ENCODE results near the gene TNS1. TPM values are rescaled to one million over a fixed set of nuclear protein-coding genes. Genes with fewer than 3 reads are reported as not detected.

TNS1 gene
- total RNA-seq, 1 experiment from 2014 or later, result 6.2 TPM

GRCh38 chr2:217906798-217907197, 96.0 kb downstream of the TNS1 start:
- Histone ChIP-seq H3K27me3 (ENCODE audit: insufficient read depth, low read length) (no peaks in the 10 kb centered on the region), H3K9ac (ENCODE audit: low read length) (no peak overlapping the region), H2AFZ (ENCODE audit: low read depth, low read length, poor library complexity, severe bottlenecking) (no peak overlapping the region), H3K4me2 (ENCODE audit: low read length) (no peak overlapping the region), H3K9me2 (ENCODE audit: insufficient read depth) (no peaks in the 10 kb centered on the region), H3K79me2 (ENCODE audit: insufficient read depth, low read length) (no peaks in the 10 kb centered on the region), H3K36me3 (ENCODE audit: control insufficient read depth in 1 of 2, insufficient read depth in 2 of 2, low read length in 2 of 2) (no peaks in the 10 kb centered on the region), H4K20me1 (ENCODE audit: insufficient read depth) (no peaks in the 10 kb centered on the region), H3K27ac (ENCODE audit: low read depth, low read length) (no peak overlapping the region), H3K9me3 (ENCODE audit: control insufficient read depth in 1 of 2, insufficient read depth in 1 of 2, low read depth in 1 of 2, low read length in 2 of 2) (no peaks in the 10 kb centered on the region), H3K4me3 (replicated peaks in 1 of 2; ENCODE audit: low read depth in 1 of 2, low read length in 2 of 2) (no peak overlapping the region), H3K4me1 (ENCODE audit: control insufficient read depth in 1 of 2, insufficient read depth in 2 of 2, low read length in 2 of 2) (no peaks in the 10 kb centered on the region)
- ChIA-PET RAD21 (ENCODE audit: low non-redundant PET in 1 of 2, low total read pairs in 2 of 2, uncharacterized antibody in 2 of 2, unreplicated experiment in 2 of 2) (no interaction called here), CTCF (no interaction called here), POLR2A (no interaction called here)
- no peak for DNase-seq (ENCODE audit: low read depth, low spot score)
- intact Hi-C loops (cut with micrococcal nuclease), result no loop called here
- TF ChIP-seq EZH2phosphoT487 (IDR thresholded peaks at IDR 0.05; ENCODE audit: borderline replicate concordance) (no peak), REST (IDR thresholded peaks at IDR 0.05; ENCODE audit: low read depth) (no peak), ZNF274 (IDR thresholded peaks at IDR 0.05; ENCODE audit: low read depth, low read length) (no peak), CBX3 (IDR thresholded peaks at IDR 0.05; ENCODE audit: low read depth) (no peak), CTCF (IDR thresholded peaks at IDR 0.05 in 2 of 3, conservative IDR thresholded peaks at IDR 0.05 in 1 of 3; ENCODE audit: borderline replicate concordance in 1 of 3, insufficient read depth in 1 of 3, low read depth in 2 of 3, low read length in 2 of 3) (no peak), EGR1 (IDR thresholded peaks at IDR 0.05; ENCODE audit: low read depth) (no peak), POLR2AphosphoS5 (IDR thresholded peaks at IDR 0.05; ENCODE audit: low read depth, low read length) (no peak), TCF7L2 (IDR thresholded peaks at IDR 0.05; ENCODE audit: borderline replicate concordance, extremely low read depth, insufficient read depth, insufficient read length) (no peak), ELF1 (IDR thresholded peaks at IDR 0.05; ENCODE audit: borderline replicate concordance, low read depth) (no peak), POLR2A (IDR thresholded peaks at IDR 0.05; ENCODE audit: borderline replicate concordance, extremely low read depth, insufficient read depth, insufficient read length) (no peak), EZH2 (IDR thresholded peaks at IDR 0.05) (no peak), SP1 (IDR thresholded peaks at IDR 0.05; ENCODE audit: low read depth) (no peak)
- ATAC-seq, result no peak
- no TSS peak for BruUV-seq (replicated peaks)

Measured in HCT116 (cell line).